T-helper 2 cell treated with Interferon-gamma antibody and Interleukin-4, amounts not matched to agents 5 μg/mL and 100 μg/mL, for 36 hours (primary cell): ENCODE data around the gene ZSCAN2.

Experiments
- DNase-seq: peaks from one replicate; pipeline ENCODE4 v3.0.0; 2021; ENCODE audit warnings: low spot score
- H3K27ac Mint-ChIP-seq: one replicate; pipeline ENCODE4 v1.8.0; 2021; ENCODE audit warnings: mild to moderate bottlenecking, mixed read lengths
- H3K27me3 Mint-ChIP-seq: one replicate; pipeline ENCODE4 v1.8.0; 2021; ENCODE audit warnings: low read depth, mixed read lengths
- H3K36me3 Mint-ChIP-seq: one replicate; pipeline ENCODE4 v1.8.0; 2021; ENCODE audit warnings: low read depth, mixed read lengths
- H3K4me1 Mint-ChIP-seq: one replicate; pipeline ENCODE4 v1.8.0; 2021; ENCODE audit warnings: low read depth, mixed read lengths
- H3K4me3 Mint-ChIP-seq: one replicate; pipeline ENCODE4 v1.8.0; 2022; ENCODE audit warnings: mild to moderate bottlenecking, moderate library complexity, mixed read lengths
- H3K9me3 Mint-ChIP-seq: one replicate; pipeline ENCODE4 v1.8.0; 2021; ENCODE audit warnings: mixed read lengths

The ZSCAN2 gene

DNA sequence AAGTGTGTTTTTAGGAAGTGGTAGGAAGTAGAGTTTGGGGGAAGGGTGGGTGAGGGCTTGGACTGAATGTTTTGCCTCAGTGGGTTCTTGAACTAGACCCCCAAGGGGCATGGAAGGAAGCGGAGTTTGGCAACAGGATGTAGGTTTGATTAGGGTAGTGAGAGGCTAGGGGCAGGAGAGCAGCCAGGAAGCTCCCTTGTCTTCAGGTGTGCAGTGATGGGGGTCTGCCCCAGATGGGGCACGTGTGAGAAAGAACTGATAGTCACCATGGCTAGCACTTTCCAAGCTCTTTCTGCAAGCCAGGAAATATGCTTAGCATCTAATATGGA, 4.7 kb downstream of the ZSCAN2 start:
- Mint-ChIP-seq H3K4me1 (peaks cover 15% of the 10 kb centered on the region), H3K9me3 (no peaks in the 10 kb centered on the region), H3K27me3 (no peaks in the 10 kb centered on the region), H3K4me3 (no peak overlapping the region), H3K27ac (peak overlapping the region; percentile 27), H3K36me3 (peaks cover 22% of the 10 kb centered on the region)
- DNase-seq: no peak

DNA sequence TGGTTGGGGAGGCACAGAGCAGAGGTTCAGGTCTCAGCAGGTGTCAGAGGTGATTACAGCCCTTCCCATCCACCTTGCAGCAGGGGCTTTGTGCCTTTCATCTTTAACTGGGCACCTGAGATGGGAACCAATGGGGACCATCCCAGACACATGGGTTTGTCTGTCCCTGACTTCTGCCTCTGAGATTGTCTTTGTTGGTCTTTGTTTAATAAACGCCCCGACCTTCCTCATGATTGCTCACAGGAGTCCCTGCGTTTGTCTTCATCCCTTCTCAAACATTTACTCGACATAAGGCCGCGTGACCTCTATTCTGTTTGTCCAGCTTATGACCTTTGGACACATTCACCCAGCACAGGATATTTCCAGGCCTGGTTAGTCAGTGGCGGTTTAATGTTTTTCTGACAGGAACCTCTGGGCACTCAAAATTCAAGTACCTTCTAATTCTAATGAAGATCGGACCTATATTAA, 5.9 kb downstream of the ZSCAN2 start:
- H3K4me3 Mint-ChIP-seq: no peak overlapping the region
- DNase-seq: no peak
- H3K9me3 Mint-ChIP-seq: no peaks in the 10 kb centered on the region
- peaks cover 15% of the 10 kb centered on the region for H3K4me1 Mint-ChIP-seq
- peaks cover 22% of the 10 kb centered on the region for H3K36me3 Mint-ChIP-seq
- no peak overlapping the region for H3K27ac Mint-ChIP-seq
- no peaks in the 10 kb centered on the region for H3K27me3 Mint-ChIP-seq

DNA sequence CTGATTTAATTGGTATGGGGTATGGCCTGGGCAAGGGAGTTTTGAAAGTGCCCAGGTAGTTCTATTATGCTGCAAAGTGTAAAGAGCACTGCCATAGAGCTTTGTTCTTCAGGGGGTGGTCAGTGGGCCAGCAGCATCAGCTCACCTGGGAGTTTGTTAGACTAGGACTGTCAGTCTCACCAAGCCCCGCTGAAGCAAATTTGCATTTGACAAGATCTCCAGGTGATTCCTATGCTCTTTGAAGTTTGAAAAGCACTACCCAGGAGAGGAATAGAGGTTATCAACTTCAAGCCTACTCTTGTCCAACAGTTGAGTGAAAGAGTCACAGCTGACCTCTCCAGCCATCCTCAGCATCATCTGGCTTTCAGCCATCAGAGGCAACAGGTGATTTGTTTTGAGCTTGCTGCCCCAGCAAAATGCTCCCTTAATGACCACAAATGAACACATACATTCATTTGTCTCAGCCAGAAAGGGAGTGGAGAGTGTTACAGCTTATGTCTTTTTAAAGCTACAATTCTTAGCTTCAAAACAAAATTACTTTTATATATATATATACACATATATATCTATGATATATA, 8.0 kb downstream of the ZSCAN2 start:
- H3K4me3 Mint-ChIP-seq: no peak overlapping the region
- no peaks in the 10 kb centered on the region for H3K9me3 Mint-ChIP-seq
- H3K27ac Mint-ChIP-seq: no peak overlapping the region
- DNase-seq: no peak
- H3K4me1 Mint-ChIP-seq: peaks cover 7% of the 10 kb centered on the region
- peaks cover 19% of the 10 kb centered on the region for H3K36me3 Mint-ChIP-seq
- H3K27me3 Mint-ChIP-seq: no peaks in the 10 kb centered on the region

DNA sequence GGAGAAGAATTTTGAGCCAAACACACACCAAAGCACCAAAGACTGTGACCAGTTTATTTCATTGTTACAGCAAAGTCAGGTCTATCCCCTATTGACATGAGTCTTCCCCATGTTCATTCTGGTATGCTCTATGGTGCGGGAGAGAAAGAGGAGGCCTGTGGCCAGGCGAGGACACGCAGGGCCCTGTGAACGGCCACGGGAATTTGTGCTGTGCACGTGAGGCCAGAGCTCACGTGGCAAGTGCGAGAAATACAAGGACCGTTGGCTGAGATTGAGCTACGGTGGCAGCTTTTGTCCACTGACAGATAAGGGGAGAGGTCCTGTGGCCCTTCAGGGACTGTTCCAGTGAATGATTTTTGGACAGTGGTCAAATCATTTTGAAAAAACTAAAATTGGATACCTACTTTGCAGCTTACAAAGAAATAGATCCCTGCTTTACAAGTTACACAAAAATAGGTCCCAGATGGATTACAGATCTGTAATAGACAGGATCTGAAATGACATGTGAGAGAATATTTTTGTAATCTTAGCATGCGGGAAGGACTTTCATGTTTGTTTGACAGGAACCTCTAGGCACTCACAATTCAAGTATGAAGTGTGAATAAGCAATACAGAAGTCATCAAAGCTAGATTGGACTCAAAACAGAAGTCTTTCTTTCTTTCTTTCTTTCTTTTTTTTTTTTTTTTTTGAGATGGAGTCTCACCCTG, 9.2 kb downstream of the ZSCAN2 start:
- no peak overlapping the region for H3K27ac Mint-ChIP-seq
- no peaks in the 10 kb centered on the region for H3K9me3 Mint-ChIP-seq

DNA sequence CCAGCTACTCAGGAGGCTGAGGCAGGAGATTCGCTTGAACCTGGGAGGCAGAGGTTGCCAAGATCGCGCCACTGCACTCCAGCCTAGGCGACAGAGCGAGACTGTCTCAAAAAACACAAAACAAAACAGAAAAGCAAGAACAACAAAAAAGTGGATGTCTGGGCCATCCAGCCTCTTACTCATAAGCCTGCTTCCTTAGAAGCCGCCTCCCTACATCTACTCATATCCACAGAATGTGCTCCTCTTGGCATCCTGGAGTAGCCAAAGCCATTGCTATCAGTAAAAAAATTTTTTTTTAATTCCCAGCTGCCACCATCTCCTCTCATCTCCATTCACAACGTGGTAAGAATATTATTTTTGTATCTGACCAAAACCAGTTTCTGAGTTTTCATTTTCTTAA, 10.8 kb downstream of the ZSCAN2 start:
- no peak for DNase-seq
- Mint-ChIP-seq H3K4me3 (no peak overlapping the region), H3K9me3 (no peaks in the 10 kb centered on the region), H3K27ac (no peak overlapping the region), H3K36me3 (peaks cover 9% of the 10 kb centered on the region), H3K27me3 (no peaks in the 10 kb centered on the region), H3K4me1 (no peaks in the 10 kb centered on the region)

More for the DNA sequence above, 9.2 kb downstream of the ZSCAN2 start:
- Mint-ChIP-seq H3K27me3 (no peaks in the 10 kb centered on the region), H3K4me1 (peaks cover 4% of the 10 kb centered on the region), H3K36me3 (peaks cover 14% of the 10 kb centered on the region), H3K4me3 (no peak overlapping the region)
- DNase-seq: no peak

DNA sequence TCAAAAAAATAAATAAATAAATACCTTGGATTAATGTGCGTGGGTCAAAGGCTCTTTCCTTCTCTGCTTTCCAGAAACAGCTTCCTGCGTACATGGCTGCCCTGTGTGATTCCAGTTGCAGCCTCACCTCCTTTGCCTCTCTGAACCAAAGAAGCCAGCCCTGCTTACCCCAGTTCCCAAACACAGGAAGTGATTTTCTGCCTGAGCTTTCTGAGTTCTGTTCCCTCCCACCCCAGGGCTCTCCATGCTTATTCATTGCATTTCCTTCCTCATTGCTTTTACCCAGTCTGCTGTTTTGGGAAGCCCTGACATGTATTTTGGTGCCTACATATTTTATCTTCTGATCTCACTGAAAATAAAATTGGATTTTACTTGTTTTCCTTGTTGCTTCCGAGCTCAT, 15.4 kb downstream of the ZSCAN2 start:
- Mint-ChIP-seq H3K27me3 (no peaks in the 10 kb centered on the region), H3K4me1 (no peaks in the 10 kb centered on the region), H3K4me3 (no peak overlapping the region), H3K36me3 (peaks cover 22% of the 10 kb centered on the region), H3K9me3 (peaks cover 21% of the 10 kb centered on the region), H3K27ac (no peak overlapping the region)
- no peak for DNase-seq

DNA sequence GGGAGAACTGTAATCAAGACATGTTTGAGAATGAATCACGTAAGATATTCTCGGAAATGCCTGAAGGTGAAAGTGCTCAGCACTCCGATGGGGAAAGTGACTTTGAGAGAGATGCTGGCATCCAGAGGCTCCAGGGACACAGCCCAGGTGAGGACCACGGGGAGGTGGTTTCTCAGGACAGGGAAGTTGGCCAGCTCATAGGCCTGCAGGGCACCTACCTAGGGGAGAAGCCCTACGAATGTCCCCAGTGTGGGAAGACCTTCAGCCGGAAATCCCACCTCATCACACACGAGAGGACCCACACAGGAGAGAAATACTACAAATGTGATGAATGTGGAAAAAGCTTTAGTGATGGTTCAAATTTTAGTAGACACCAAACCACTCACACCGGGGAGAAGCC, 19.8 kb downstream of the ZSCAN2 start:
- H3K4me1 Mint-ChIP-seq: no peaks in the 10 kb centered on the region
- no peaks in the 10 kb centered on the region for H3K27me3 Mint-ChIP-seq
- H3K36me3 Mint-ChIP-seq: peaks cover 49% of the 10 kb centered on the region
- H3K27ac Mint-ChIP-seq: no peak overlapping the region
- no peak for DNase-seq
- no peak overlapping the region for H3K4me3 Mint-ChIP-seq
- peaks cover 43% of the 10 kb centered on the region for H3K9me3 Mint-ChIP-seq

DNA sequence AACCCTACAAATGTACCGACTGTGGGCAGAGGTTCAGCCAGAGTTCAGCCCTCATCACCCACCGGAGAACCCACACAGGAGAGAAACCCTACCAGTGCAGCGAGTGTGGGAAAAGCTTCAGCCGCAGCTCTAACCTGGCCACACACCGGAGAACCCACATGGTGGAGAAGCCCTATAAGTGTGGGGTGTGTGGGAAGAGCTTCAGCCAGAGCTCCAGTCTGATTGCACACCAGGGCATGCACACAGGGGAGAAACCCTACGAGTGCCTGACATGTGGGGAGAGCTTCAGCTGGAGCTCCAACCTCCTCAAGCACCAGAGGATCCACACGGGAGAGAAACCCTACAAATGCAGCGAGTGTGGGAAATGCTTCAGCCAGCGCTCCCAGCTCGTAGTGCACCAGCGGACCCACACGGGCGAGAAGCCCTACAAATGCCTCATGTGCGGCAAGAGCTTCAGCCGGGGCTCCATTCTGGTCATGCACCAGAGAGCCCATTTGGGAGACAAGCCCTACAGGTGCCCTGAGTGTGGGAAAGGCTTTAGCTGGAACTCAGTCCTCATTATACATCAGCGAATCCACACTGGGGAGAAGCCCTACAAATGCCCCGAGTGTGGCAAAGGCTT, 20.7 kb downstream of the ZSCAN2 start:
- H3K36me3 Mint-ChIP-seq: peaks cover 49% of the 10 kb centered on the region
- no peaks in the 10 kb centered on the region for H3K4me1 Mint-ChIP-seq
- H3K9me3 Mint-ChIP-seq: peaks cover 43% of the 10 kb centered on the region
- H3K4me3 Mint-ChIP-seq: no peak overlapping the region
- H3K27ac Mint-ChIP-seq: no peak overlapping the region
- H3K27me3 Mint-ChIP-seq: no peaks in the 10 kb centered on the region
- no peak for DNase-seq

DNA sequence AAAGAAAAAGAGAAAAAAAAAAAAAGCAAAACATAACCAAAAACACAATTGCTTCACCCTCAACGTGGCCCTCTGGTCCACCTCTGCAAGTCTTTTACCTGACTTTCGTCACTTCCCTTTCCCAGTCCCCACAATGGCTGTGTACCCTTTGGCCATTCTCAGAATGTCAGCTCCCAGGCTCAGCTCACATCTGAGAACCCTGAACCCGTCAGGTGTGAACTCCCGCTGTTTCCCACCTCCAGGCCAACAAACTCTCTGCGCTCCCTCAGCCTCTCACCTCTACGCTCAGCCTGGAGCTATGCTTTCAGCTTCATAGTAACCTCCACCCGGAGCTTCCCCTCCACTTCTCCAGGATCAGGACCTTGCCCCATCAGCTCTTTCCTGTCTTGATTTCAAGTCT, 23.6 kb downstream of the ZSCAN2 start:
- Mint-ChIP-seq H3K27me3 (no peaks in the 10 kb centered on the region), H3K9me3 (peaks cover 41% of the 10 kb centered on the region), H3K4me1 (no peaks in the 10 kb centered on the region), H3K27ac (no peak overlapping the region), H3K4me3 (no peak overlapping the region), H3K36me3 (peaks cover 44% of the 10 kb centered on the region)
- DNase-seq: no peak

DNA sequence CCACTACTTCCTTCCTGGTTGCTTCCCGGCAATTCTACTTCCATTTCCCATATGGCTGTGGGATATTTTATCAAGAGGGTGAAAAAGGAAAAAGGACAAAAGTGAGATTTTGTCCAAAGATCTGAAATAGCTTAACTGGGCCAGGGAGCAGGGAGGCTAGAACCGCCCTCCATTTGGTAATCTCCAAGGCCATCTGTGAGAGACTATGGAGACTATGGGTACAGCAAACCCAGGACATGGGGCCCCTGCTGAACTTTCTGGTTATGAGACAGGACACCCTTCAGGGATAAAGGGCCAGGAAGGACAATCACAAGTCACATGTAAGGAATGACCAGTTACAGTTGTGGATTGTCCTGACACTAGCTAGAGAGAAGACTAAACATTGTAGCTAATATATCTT, 24.3 kb downstream of the ZSCAN2 start:
- no peak overlapping the region for H3K27ac Mint-ChIP-seq
- peaks cover 38% of the 10 kb centered on the region for H3K36me3 Mint-ChIP-seq
- no peaks in the 10 kb centered on the region for H3K27me3 Mint-ChIP-seq
- peaks cover 2% of the 10 kb centered on the region for H3K4me1 Mint-ChIP-seq
- peaks cover 34% of the 10 kb centered on the region for H3K9me3 Mint-ChIP-seq
- DNase-seq: no peak
- no peak overlapping the region for H3K4me3 Mint-ChIP-seq

DNA sequence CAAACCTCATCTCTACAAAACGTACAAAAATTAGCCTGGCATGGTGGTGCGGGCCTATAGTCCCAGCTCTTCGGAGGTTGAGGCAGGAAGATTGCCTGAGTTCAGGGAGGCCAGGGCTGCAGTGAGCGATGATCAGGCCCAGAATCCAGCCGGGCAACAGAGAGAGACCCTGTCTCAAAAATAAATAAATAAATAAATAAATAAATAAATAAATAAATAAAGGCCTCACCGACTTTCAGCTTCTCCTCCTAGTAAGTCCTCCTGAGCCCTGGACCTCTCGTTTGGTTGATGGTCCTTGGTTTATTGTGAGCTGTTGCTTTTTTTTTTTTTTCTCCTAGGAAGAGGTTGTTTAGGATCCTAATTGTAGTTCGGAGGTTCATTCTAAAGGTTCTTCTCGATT, 28.2 kb downstream of the ZSCAN2 start:
- H3K4me1 Mint-ChIP-seq: peaks cover 15% of the 10 kb centered on the region
- H3K27ac Mint-ChIP-seq: no peak overlapping the region
- H3K36me3 Mint-ChIP-seq: peaks cover 8% of the 10 kb centered on the region
- no peak for DNase-seq
- H3K4me3 Mint-ChIP-seq: no peak overlapping the region
- H3K27me3 Mint-ChIP-seq: no peaks in the 10 kb centered on the region
- peaks cover 5% of the 10 kb centered on the region for H3K9me3 Mint-ChIP-seq

DNA sequence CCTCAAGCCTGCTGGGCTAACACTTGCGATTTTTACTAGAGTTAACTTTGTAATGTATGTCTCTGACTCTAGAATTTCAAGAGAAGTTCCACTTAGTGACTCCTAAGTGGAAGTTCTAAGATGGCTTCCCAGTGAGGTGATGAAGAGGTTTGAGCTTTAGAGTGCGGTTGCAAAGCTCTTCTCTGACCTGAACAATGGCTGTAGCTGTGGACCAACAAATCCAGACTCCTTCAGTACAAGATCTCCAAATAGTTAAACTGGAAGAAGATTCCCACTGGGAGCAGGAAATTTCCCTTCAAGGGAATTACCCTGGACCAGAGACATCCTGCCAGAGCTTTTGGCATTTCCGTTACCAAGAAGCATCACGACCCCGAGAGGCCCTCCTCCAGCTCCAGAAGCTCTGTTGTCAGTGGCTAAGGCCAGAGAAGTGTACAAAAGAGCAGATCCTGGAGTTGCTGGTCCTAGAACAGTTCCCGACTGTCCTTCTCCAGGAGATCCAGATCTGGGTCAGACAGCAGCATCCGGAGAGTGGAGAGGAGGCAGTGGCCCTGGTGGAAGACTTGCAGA, 31.0 kb downstream of the ZSCAN2 start:
- peaks cover 17% of the 10 kb centered on the region for H3K36me3 Mint-ChIP-seq
- peak overlapping the region; percentile 84 for H3K4me3 Mint-ChIP-seq
- DNase-seq: no peak
- no peaks in the 10 kb centered on the region for H3K27me3 Mint-ChIP-seq
- peaks cover 33% of the 10 kb centered on the region for H3K4me1 Mint-ChIP-seq
- no peaks in the 10 kb centered on the region for H3K9me3 Mint-ChIP-seq
- H3K27ac Mint-ChIP-seq: peak overlapping the region; percentile 85

DNA sequence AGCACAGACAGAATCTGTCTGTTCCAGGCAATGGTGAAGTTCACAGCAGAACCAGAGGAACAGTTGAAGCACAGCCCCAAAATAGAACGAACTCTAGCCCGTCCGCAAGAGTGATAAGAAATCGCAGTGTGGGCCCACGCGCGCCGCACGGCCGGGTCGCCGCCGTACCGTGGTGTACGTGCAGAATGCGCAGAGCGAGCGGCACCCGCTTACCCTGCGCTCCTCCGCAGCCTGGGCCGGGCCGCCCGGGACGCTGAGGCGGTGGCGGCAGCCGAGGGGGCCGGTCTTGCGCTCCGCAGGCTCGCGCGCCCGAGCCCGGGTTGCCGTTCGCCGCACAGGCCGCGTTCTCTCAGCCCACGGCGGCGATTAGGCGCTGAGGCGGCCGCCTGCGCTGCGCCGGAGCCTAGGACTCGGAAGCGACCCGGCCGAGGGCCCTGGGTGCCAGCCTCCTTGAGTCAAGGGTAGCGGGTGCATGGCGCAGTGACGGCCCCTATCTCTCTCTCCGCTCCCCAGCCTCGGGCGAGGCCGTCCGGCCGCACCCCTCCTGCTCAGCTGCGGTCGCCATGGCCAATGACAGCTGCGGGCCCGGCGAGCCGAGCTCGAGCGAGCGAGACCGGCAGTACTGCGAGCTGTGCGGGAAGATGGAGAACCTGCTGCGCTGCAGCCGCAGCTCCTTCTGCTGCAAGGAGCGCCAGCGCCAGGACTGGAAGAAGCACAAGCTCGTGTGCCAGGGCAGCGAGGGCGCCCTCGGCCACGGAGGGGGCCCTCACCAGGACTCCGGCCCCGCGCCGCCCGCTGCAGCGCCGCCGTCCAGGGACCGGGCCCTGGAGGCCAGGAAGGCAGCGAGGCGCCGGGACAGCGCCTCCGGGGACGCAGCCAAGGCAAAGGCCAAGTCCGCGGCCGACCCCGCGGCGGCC, 32.8 kb downstream of the ZSCAN2 start:
- H3K9me3 Mint-ChIP-seq: no peaks in the 10 kb centered on the region

More for the DNA sequence above, 32.8 kb downstream of the ZSCAN2 start:
- Mint-ChIP-seq H3K4me1 (peaks cover 40% of the 10 kb centered on the region), H3K4me3 (peak overlapping the region; percentile 95), H3K36me3 (peaks cover 29% of the 10 kb centered on the region), H3K27ac (peak overlapping the region; percentile 96), H3K27me3 (no peaks in the 10 kb centered on the region)
- DNase-seq: peak; percentile 77
